ENCODE measurements around the gene POLR2J2. TPM values are rescaled to one million over a fixed set of nuclear protein-coding genes. Genes with fewer than 3 reads are reported as not detected.
"Not testable (repeated sequence)": the region's sequence is repeated elsewhere in the genome, so short reads cannot be mapped to it uniquely, and the experiment has no call there.

Gene POLR2J2
- total RNA-seq: 1 to 10 TPM in 3 of 4 donors, not detected in 1; 1.5 to 6.7 (median 2.1) TPM

DNA sequence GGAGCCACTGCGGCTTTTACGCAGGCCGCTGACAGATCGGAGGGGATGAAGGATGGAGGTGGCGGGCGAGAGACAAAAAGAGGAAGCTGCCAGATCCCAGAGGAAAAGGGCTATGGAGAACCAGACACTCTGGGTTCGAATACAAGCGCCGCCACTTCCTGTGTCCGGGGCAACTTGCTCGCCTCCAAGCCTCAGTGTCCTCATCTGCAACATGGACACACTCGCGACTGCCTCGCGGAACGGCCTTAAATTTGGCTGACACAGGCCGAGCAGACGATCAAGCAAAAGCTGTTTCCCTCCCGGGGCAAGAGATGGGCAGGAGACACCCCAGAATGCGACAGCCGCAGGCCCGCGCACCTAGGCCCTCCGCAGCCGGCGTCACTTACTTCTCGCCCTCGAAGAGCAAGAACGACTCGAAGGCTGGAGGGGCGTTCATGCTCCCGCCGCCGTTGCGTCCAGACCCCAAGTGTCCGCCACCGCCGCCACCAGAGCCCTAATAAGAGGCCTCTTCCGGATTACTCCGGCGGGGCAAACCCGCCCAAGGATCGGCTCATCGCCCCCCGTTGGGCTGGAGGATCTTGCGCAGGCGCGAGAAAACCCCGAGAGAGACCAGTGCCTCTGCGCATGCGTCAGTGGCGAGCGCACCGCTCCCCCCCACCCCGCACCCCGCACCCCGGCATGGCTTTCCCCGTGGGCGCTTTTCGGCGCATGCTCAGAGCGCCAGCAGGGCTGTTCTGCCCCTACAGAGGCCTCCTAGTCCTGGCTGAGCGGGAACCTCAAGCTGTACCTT lies at the start of gene POLR2J2:
POLR2J2 (minus strand) TSS at position 498 of the 790 bp plus-strand sequence; CDS start at position 436, 62 bp downstream.
- H3K36me3 ChIP-seq; intact Hi-C loops (cut with DNase I); DNase-seq; H3K27me3 ChIP-seq; H3K9me3 ChIP-seq; H3K4me1 ChIP-seq: not testable (repeated sequence)
- no CpG with 5 or more reads among the region's 63 CpGs for WGBS, 2 donors
- peak within 1 kb of the TSS in 2 of 4 donors; percentile 55 to 63 for H3K27ac ChIP-seq
- H3K4me3 ChIP-seq: peak within 1 kb of the TSS; percentile 22 to 62 (median 44)

GRCh38 chr7:102718491-102718890 lies 47.0 kb upstream of the POLR2J2 start:
- H3K4me1 ChIP-seq; DNase-seq; H3K27me3 ChIP-seq; intact Hi-C loops (cut with DNase I); H3K27ac ChIP-seq; H3K9me3 ChIP-seq; H3K36me3 ChIP-seq; H3K4me3 ChIP-seq: not testable (repeated sequence)

GRCh38 chr7:102715718-102716117 lies 44.3 kb upstream of the POLR2J2 start:
- H3K27ac ChIP-seq; H3K9me3 ChIP-seq; H3K4me3 ChIP-seq; H3K4me1 ChIP-seq; H3K36me3 ChIP-seq; DNase-seq; intact Hi-C loops (cut with DNase I); H3K27me3 ChIP-seq: not testable (repeated sequence)
- WGBS, 2 donors: 36 to 39% methylated on average over 2 of the region's 3 CpGs

GRCh38 chr7:102714774-102715522 lies 43.5 kb upstream of the POLR2J2 start:
- H3K4me1 ChIP-seq; H3K4me3 ChIP-seq; H3K27ac ChIP-seq; H3K36me3 ChIP-seq; H3K9me3 ChIP-seq; H3K27me3 ChIP-seq; DNase-seq; intact Hi-C loops (cut with DNase I): not testable (repeated sequence)
- WGBS, 2 donors: 11 to 50% methylated on average over 1 to 5 of the region's 6 CpGs

DNA sequence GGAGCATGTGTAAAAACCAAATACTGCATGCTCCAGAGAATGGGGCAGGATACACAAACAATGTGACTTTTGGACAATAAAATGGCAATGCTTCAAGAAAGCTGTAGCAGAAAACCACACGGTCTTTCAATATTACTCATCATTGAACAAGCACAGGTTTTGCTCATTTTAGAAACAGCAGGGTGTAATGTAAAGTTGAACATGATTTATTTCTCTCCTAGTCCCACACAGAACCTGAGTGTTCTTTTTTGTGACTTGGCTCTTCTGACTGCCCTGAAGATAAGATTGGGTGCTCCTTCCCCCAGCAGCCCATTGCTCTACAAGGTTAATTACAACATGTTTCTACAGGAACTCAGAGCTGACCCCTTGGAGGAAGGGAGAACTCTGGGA lies 42.2 kb upstream of the POLR2J2 start:
- H3K36me3 ChIP-seq; H3K4me3 ChIP-seq; H3K27ac ChIP-seq; H3K4me1 ChIP-seq; intact Hi-C loops (cut with DNase I); H3K9me3 ChIP-seq; H3K27me3 ChIP-seq; DNase-seq: not testable (repeated sequence)
- no CpG with 5 or more reads among the region's 1 CpG for WGBS, 2 donors

DNA sequence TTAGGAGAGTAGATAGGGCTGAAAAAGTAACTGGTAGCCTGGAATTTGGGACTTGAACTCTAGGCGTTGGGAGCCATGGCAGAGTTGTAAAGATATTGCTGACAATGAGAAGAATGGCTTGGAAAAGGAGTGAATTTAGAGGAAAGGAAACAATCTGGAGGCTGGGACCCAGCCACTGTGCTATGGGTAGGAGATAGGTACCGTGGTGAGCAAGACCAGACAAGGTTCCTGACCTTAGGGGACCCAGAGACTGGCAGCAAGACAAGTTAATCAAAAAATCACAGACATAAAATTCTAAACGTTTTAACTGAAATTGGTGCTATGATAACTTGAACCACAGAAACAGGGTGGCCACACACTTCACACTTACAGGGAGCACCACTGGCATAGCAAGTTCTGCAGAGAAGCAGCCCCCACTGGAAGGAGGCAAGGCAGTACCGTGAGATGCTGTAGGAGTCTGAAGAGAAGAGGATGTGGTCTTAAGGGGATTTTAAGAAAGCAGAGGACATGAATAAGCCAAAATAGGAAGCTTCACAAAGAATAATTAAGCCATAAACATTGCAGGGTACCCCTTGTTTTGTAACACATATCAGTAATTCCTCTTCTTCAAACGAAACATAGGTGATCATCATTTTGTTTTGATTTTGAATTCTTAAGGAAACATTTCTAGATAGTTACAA lies 41.7 kb upstream of the POLR2J2 start:
- intact Hi-C loops (cut with DNase I); H3K27ac ChIP-seq: not testable (repeated sequence)
- WGBS, 2 donors: 17 to 21% methylated on average over 5 of the region's 5 CpGs

GRCh38 chr7:102698962-102699750 lies 27.7 kb upstream of the POLR2J2 start:
- H3K4me1 ChIP-seq; intact Hi-C loops (cut with DNase I); H3K4me3 ChIP-seq; H3K9me3 ChIP-seq; H3K27me3 ChIP-seq; H3K36me3 ChIP-seq; DNase-seq; H3K27ac ChIP-seq: not testable (repeated sequence)
- WGBS, 2 donors: 56 to 65% methylated on average over 9 of the region's 9 CpGs

More for the DNA sequence above, 41.7 kb upstream of the POLR2J2 start:
- H3K4me1 ChIP-seq, H3K4me3 ChIP-seq, DNase-seq, H3K27me3 ChIP-seq, H3K9me3 ChIP-seq, H3K36me3 ChIP-seq: not testable (repeated sequence)

DNA sequence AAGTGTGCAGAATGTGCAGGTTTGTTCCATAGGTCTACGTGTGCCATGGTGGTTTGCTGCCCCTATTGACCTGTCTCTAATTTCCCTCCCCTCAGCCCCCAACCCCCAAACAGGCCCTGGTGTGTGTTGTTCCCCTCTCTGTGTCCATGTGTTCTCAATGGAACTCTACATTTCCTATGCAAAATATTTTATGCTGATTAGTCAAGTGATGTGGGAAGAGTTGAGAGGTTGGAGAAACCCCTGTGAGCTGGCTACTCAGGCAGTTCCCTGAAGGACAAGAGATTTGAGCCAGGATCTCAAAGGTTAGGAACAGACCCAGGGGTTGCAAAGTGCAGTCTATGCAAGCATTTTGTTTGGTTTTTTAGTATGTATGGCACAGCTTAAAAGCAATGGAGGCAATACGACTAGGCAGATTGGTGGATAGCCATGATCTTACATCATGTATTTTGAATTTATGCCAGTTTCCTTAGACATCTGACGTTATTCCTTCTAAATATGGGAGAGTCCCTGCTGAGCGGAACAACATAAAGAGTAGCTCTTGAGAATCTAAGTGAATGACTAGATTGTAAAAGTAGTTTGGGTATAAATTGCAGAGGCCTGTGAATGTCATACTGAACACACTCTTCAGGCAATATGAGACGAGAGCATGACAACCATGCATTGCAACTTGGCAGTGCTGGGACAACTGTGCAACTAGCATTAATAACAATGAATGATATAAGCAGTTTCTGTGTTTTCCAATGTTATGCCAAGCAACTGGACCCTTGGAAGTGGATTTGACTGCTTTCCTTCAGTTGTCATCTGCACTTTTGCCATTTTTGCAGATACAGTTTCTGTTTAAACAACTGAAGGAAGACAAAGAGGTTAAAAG lies 26.4 kb upstream of the POLR2J2 start:
- 72% methylated on average over 5 of the region's 5 CpGs for WGBS, 2 donors

DNA sequence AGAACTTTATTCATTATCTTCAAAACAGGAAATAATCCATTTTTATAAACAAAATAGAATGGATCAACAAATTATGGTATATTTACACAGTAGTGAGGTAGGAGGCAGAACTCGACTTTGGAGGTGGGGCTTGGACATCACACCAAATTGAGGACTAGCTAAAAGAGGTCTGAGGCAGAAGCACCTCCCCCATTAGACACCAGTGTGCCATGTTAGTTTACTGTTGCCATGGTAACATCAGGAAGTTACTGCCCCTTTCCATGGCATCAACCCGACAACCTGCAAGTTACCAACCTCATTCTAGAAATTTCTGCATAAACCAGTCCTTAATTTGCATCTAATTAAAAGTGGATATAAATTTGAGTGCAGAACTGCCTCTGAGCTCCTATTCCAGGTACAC lies 24.5 kb upstream of the POLR2J2 start:
- intact Hi-C loops (cut with DNase I); H3K27ac ChIP-seq; DNase-seq; H3K4me1 ChIP-seq; H3K36me3 ChIP-seq; H3K9me3 ChIP-seq; H3K27me3 ChIP-seq; H3K4me3 ChIP-seq: not testable (repeated sequence)
- 22% methylated on average over 1 of the region's 2 CpGs; no CpG with 5 or more reads in 1 of the 2 donors for WGBS, 2 donors

More for the DNA sequence above, 26.4 kb upstream of the POLR2J2 start:
- H3K4me3 ChIP-seq; H3K9me3 ChIP-seq; DNase-seq; H3K27me3 ChIP-seq; intact Hi-C loops (cut with DNase I); H3K27ac ChIP-seq; H3K36me3 ChIP-seq; H3K4me1 ChIP-seq: not testable (repeated sequence)

- H3K27ac ChIP-seq; H3K9me3 ChIP-seq; DNase-seq; H3K27me3 ChIP-seq; H3K36me3 ChIP-seq; H3K4me1 ChIP-seq; H3K4me3 ChIP-seq; intact Hi-C loops (cut with DNase I): not testable (repeated sequence)
- 53 to 72% methylated on average over 2 to 3 of the region's 3 CpGs for WGBS, 2 donors
These were observed 23.6 kb upstream of the POLR2J2 start for GRCh38 chr7:102695033-102695552.

DNA sequence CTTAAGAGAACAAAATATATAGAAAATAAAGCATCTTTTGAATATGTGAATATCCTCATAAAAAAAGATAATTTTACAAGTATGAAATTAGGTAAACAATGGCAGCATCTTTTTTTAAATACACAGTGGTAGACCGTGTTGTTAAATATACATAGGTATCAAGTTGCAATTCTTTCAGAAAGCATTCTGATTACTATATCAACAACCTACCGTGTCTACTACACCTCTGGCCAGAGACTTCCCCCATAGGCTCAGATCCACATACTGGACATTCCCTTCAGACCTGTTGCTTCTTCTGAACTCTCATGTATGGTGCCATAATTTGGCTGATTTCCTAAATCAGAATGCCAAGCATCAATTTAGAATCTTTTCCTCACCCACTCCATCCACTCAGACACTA lies 22.5 kb upstream of the POLR2J2 start:
- WGBS, 2 donors: 66 to 69% methylated on average over 2 of the region's 2 CpGs
- H3K36me3 ChIP-seq; H3K9me3 ChIP-seq; H3K4me1 ChIP-seq; H3K4me3 ChIP-seq; intact Hi-C loops (cut with DNase I); H3K27me3 ChIP-seq; H3K27ac ChIP-seq; DNase-seq: not testable (repeated sequence)

All from esophagus squamous epithelium (tissue), 5 donors.